Measurements from ENCODE around the gene C2orf80.
A peak's percentile ranks its signal among the peaks of the same experiment; 100 is the strongest.
"Not testable (repeated sequence)": the region's sequence is repeated elsewhere in the genome, so short reads cannot be mapped to it uniquely, and the experiment has no call there.

Gene C2orf80

DNA sequence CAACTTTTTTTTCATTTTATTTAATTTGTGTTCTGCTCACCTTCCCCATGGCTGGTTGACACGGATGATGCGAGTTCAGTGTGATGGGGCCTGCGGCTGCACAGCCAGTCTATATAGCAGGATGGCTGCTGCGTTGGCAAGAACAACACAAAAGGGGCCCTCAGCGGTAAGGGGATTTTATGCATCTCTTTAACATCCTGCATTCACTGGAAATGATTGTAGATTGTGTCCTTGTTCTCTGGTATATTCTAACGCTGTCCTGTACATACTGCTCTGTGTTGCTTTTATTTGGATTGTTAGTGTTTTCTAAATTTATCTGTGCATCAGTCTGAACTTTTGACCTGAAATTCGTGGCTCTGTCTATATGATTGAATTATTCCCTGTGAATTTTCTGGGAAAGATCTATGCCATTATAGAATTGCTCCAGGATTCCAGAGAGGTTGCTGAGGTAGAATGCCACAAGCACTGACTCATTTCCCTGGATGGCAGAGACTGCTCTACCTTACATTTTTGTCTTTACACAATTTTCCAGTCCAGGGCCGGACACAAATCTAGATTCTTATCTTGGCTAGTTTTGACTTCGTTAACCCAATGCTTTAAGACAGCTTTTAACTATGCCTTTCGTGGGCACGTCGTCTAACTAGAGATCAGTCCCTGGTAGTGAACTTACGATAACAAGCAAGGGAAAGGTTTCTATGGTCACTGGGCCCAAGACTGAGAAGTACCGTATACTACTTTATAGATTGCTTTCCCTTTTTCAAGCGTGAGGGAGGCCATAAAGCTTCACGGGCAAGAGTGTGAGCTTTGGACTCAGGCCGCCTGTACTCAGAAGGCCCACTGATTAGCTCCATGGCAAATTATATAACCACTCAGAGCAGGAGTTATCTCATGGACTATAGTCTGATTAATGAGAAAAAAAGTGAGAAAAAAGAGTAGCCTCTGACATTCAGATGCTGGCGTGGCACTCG, 59.8 kb downstream of the C2orf80 start, which contains the start of gene CRYGC:
TSS of gene CRYGC (minus strand) at position 85 of the 968 bp plus-strand sequence. CDS start at position 49, 36 bp downstream.
- no peaks in the 10 kb centered on the region for H3K36me3 Mint-ChIP-seq
- no peak within 1 kb of the TSS for H3K4me3 Mint-ChIP-seq
- no peak within 1 kb of the TSS for H3K27ac Mint-ChIP-seq
- no peak for ATAC-seq
- peaks cover 2% of the 10 kb centered on the region for H3K9me3 Mint-ChIP-seq
- H3K27me3 Mint-ChIP-seq: peaks cover 10% of the 10 kb centered on the region
- no peaks in the 10 kb centered on the region for H3K4me1 Mint-ChIP-seq

DNA sequence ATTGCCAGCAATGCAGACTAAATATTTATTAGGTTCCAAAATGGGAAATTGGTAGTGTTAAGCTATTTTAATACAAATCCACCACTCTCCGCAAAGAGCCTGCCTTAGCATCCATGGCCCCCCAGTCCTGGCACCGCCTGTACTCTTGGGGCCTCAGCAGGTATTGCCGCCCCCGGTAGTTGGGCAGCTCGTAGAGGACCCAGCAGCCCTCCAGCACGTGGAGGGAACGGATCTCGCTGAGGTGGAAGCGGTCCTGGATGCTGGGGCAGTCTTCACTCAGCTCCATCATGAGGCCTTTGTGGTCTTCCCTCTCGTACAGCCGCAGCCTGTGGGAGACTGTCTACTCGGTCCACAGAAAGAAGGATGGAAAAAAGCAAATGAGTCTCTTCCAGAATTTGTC, 61.7 kb downstream of the C2orf80 start:
- Mint-ChIP-seq H3K4me3 (no peak overlapping the region), H3K27me3 (peaks cover 24% of the 10 kb centered on the region), H3K9me3 (peaks cover 2% of the 10 kb centered on the region), H3K4me1 (peaks cover 12% of the 10 kb centered on the region), H3K36me3 (no peaks in the 10 kb centered on the region), H3K27ac (no peak overlapping the region)
- no peak for ATAC-seq

DNA sequence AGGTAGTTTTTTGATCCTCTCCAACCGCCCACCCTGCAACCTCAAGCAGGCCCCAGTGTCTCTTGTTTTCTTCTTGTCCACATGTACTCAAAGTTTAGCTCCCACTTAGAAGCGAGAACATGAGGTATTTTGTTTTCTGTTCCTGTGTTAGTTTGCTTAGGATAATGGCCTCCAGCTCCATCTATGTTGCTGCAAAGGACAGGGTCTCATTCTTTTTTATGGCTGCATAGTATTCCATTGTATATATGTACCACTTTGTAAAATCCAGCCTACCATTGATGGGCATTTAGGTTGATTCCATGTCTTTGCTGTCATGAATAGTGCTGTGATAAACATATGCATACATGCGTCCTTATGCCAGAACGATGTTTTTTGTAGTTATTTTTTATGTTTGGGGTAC, 62.7 kb downstream of the C2orf80 start:
- peaks cover 24% of the 10 kb centered on the region for H3K27me3 Mint-ChIP-seq
- peaks cover 12% of the 10 kb centered on the region for H3K4me1 Mint-ChIP-seq
- no peak overlapping the region for H3K4me3 Mint-ChIP-seq
- peaks cover 2% of the 10 kb centered on the region for H3K9me3 Mint-ChIP-seq
- no peaks in the 10 kb centered on the region for H3K36me3 Mint-ChIP-seq
- no peak overlapping the region for H3K27ac Mint-ChIP-seq
- no peak for ATAC-seq

DNA sequence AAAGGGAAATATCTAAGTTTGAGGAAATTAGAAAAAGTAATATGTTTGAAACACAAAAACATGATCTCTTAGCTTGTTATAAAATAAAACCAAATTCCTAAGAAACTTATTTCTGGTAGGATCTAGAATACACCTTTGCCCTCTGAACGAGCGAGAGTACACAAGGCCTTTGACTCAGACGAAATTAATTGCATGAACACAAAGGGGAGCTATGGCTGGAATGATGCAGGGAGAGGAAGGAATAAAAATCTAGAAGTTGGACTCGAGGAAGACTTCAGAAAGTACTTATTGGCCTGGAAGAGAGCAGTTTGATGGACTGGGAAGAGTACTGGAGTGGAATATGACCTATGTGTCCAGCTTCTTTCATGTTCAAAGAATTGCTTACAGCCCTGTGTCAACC, 64.6 kb downstream of the C2orf80 start:
- Mint-ChIP-seq H3K36me3 (no peaks in the 10 kb centered on the region), H3K9me3 (peaks cover 2% of the 10 kb centered on the region), H3K4me1 (peaks cover 12% of the 10 kb centered on the region), H3K27me3 (peaks cover 36% of the 10 kb centered on the region), H3K27ac (no peak overlapping the region), H3K4me3 (no peak overlapping the region)
- ATAC-seq: no peak

DNA sequence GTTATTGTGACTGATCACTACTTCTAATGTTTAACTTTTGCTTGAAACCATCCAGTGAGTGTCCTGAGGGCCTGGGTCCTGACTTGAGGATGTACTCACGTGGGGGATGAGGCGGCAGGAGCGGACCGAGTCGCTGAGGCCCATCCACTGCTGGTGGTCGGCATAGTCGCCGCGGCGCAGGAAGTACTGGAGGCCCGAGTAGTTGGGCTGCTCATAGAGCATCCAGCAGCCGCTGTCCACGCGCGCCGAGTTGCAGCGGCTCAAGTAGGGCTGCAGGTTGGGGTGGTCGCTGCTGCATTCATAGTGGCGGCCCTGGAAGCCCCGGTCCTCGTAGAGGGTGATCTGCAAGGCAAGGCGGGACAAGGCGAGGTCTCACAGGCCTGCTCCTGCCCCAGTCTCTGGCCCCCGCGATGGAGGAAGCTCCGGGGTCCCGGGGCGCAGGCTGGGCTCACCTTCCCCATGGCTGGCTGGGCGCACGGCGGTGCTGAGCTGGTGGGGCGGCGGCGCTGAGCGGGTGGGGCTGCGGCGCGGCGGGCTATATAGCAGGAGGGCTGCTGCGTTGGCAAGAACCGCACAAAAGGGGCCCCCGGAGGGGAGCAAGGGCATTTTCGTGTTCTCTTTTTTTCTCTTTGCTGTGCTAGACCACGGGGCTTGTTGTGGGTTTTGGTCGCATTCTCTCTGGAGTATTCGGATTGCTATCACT, 65.7 kb downstream of the C2orf80 start, which contains the start of gene CRYGD:
TSS of gene CRYGD (minus strand) at position 512 of the 703 bp plus-strand sequence. CDS start at position 461, 51 bp downstream.
- ATAC-seq: peak; percentile 68
- not testable (repeated sequence) for H3K9me3 Mint-ChIP-seq, H3K27ac Mint-ChIP-seq, H3K36me3 Mint-ChIP-seq
- H3K4me1 Mint-ChIP-seq: peaks cover 12% of the 10 kb centered on the region
- peak within 1 kb of the TSS; percentile 33 for H3K4me3 Mint-ChIP-seq
- peaks cover 41% of the 10 kb centered on the region for H3K27me3 Mint-ChIP-seq

DNA sequence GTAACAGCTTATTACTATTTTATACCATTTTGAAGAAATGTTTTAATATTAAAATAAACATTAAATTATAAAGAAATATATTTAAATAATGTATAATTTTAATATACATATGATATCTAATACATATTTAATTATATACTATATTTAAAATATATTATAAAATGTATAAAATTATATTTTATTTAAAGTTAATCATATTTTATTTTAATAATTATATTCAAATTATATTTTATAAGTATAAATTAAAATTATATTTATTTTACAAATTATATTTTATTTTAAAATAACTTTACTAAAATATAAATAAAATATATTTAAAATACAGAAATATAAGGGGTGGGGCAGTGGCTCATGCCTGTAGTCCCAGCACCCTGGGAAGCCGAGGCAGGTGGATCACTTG, 67.6 kb downstream of the C2orf80 start:
- H3K4me3 Mint-ChIP-seq: no peak overlapping the region
- H3K27me3 Mint-ChIP-seq: peaks cover 41% of the 10 kb centered on the region
- no peak for ATAC-seq
- H3K9me3 Mint-ChIP-seq: peaks cover 2% of the 10 kb centered on the region
- H3K27ac Mint-ChIP-seq: no peak overlapping the region
- no peaks in the 10 kb centered on the region for H3K36me3 Mint-ChIP-seq
- peaks cover 12% of the 10 kb centered on the region for H3K4me1 Mint-ChIP-seq

DNA sequence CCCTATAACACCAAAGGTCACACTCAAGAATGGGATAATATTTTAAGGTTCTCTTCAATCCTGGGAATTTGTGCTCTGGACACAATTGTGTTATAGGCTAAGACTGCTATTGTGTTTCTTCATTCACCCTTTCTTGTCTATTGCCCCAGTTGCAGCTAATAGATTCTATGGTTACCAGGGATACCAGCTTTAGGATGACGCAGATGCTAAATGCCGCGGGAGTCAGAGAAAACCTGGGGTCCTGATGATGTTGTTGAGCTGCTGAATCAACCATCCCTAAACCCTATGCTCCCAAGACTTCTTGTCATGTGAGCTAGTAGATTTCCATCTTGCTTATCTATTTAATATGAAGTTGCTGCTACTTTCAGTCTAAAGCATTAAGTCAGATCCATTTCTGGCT, 70.9 kb downstream of the C2orf80 start:
- ATAC-seq: no peak
- Mint-ChIP-seq H3K27me3 (peaks cover 19% of the 10 kb centered on the region), H3K4me1 (peaks cover 3% of the 10 kb centered on the region), H3K9me3 (no peaks in the 10 kb centered on the region), H3K4me3 (no peak overlapping the region), H3K27ac (no peak overlapping the region), H3K36me3 (no peaks in the 10 kb centered on the region)

DNA sequence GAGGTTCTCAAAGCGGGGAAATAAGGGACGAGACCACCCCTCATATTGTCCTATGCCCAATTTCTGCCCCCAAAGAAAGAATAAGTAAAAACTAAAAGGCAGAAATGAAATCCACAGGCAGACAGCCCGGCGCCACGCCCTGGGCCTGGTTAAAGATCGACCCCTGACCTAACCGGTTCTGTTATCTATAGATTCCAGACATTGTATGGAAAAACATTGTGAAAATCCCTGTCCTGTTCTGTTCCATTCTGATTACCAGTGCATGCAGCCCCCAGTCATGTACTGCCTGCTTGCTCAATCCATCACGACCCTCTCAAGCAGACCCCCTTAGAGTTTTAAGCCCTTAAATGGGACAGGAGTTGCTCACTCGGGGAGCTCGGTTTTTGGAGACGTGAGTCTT, 72.4 kb downstream of the C2orf80 start:
- H3K36me3 Mint-ChIP-seq: not testable (repeated sequence)

More for the DNA sequence above, 72.4 kb downstream of the C2orf80 start:
- H3K27me3 Mint-ChIP-seq: peaks cover 16% of the 10 kb centered on the region
- ATAC-seq, H3K9me3 Mint-ChIP-seq, H3K27ac Mint-ChIP-seq, H3K4me3 Mint-ChIP-seq, H3K4me1 Mint-ChIP-seq: not testable (repeated sequence)
